GM12878 (cell line): ENCODE data around the gene ZNF280C. TPM values are rescaled to one million over a fixed set of nuclear protein-coding genes. Genes with fewer than 3 reads are reported as not detected.

Experiments
- ATAC-seq: fragments of 200-7000 bp; cut with Tn5 transposase; 3 replicates; pipeline ENCODE4 v1.9.1; 2020; ENCODE audit warnings: mild to moderate bottlenecking, moderate library complexity
- BruUV-seq: library from RNA; stranded (reverse); fragments of 400-500 nt; replicated peaks from 2 replicates; lab custom pipeline; 2021; lab: Mats Ljungman, UMichigan
- CTCF ChIA-PET: fragments of 300-600 bp; sonication (Branson Sonifier 250); formaldehyde crosslinking; extraction: SDS; loops from one replicate; lab custom pipeline; 2021; ENCODE audit warnings: inconsistent platforms; lab: Yijun Ruan, JAX
- POLR2A ChIA-PET: fragments of 350-600 bp; formaldehyde crosslinking; extraction: SDS; loops from one replicate; lab custom pipeline; 2021; ENCODE audit warnings: inconsistent platforms; lab: Charles Lee
- RAD21 ChIA-PET: fragments of 300-600 bp; sonication (Branson Sonifier 250); formaldehyde crosslinking; loops from one replicate; lab custom pipeline; 2023; ENCODE audit warnings: antibody characterized with exemption; ENCODE audit not compliant: unreplicated experiment; lab: Charles Lee
- SMC1A ChIA-PET: fragments of 300-600 bp; sonication (Branson Sonifier 250); formaldehyde crosslinking; loops from one replicate; lab custom pipeline; 2023; ENCODE audit not compliant: unreplicated experiment, uncharacterized antibody; lab: Charles Lee
- DNase-seq: peaks from one replicate; pipeline ENCODE4 v3.0.0-alpha.2; 2011; ENCODE audit warnings: low read depth, low spot score
- FAIRE-seq: peaks from 3 replicates; lab custom pipeline; 2011; peaks lifted over from hg19 to GRCh38; lab: Jason Lieb, UNC
- H2AFZ ChIP-seq: 2 replicates; pipeline ENCODE4 v1.6.0; 2011; ENCODE audit warnings: low read depth, low read length, control low read depth; ENCODE audit not compliant: control insufficient read depth
- H3K27ac ChIP-seq: 2 replicates; pipeline ENCODE4 v1.5.1; 2011; ENCODE audit warnings: control low read depth; ENCODE audit not compliant: control insufficient read depth, insufficient read depth
- H3K27me3 ChIP-seq, 2 experiments: replicated peaks in 1 of 2; 2 replicates each; pipeline versions ENCODE4 v1.6.0 to v1.6.1; 2011; ENCODE audit warnings: low read length in 1 of 2; ENCODE audit not compliant: control insufficient read depth in 2 of 2, insufficient read depth in 2 of 2
- H3K36me3 ChIP-seq, 2 experiments: 2 replicates each; pipeline ENCODE4 v1.5.1; 2011; ENCODE audit warnings: low read length in 1 of 2; ENCODE audit not compliant: control insufficient read depth in 2 of 2, insufficient read depth in 2 of 2
- H3K4me1 ChIP-seq: 2 replicates; pipeline ENCODE4 v1.6.1; 2011; ENCODE audit warnings: mild to moderate bottlenecking, low read length, moderate library complexity, mixed read lengths; ENCODE audit not compliant: control insufficient read depth, insufficient read depth
- H3K4me2 ChIP-seq: 2 replicates; pipeline ENCODE4 v1.6.0; 2011; ENCODE audit warnings: control low read depth; ENCODE audit not compliant: control insufficient read depth, insufficient read depth
- H3K4me3 ChIP-seq: fragments of 200-600 bp; sonication (generic); 2 replicates; pipeline ENCODE4 v1.5.1; 2016
- H3K79me2 ChIP-seq: 2 replicates; pipeline ENCODE4 v1.6.0; 2011; ENCODE audit warnings: low read length; ENCODE audit not compliant: control insufficient read depth, insufficient read depth
- H3K9ac ChIP-seq: 2 replicates; pipeline ENCODE4 v1.8.0; 2011; ENCODE audit warnings: low read length, control low read depth, mixed read lengths; ENCODE audit not compliant: control insufficient read depth, insufficient read depth
- H3K9me3 ChIP-seq: replicated peaks from 3 replicates; pipeline ENCODE4 v1.5.1; 2011; ENCODE audit warnings: mild to moderate bottlenecking, low read length; ENCODE audit not compliant: control insufficient read depth, insufficient read depth
- H4K20me1 ChIP-seq: 2 replicates; pipeline ENCODE4 v1.6.0; 2011; ENCODE audit not compliant: control insufficient read depth, insufficient read depth
- ATF7 ChIP-seq: fragments of 450-650 bp; IDR thresholded peaks from 2 replicates; pipeline ENCODE4 v1.6.1; 2016; ENCODE audit warnings: low read depth, mild to moderate bottlenecking
- BHLHE40 ChIP-seq, 2 experiments: fragments of 450-650 bp in 1 of 2; IDR thresholded peaks; 2 replicates each; pipeline ENCODE4 v1.6.1; 2011 to 2017; ENCODE audit warnings: low read depth in 2 of 2, borderline replicate concordance in 1 of 2, improper control_type of control experiment in 1 of 2, low read length in 1 of 2, mild to moderate bottlenecking in 1 of 2
- CEBPB ChIP-seq, 2 experiments: fragments of 150-350 bp in 1 of 2; IDR thresholded peaks; 2 replicates each; pipeline ENCODE4 v1.6.1; 2012 to 2014; ENCODE audit warnings: low read depth in 2 of 2, low read length in 2 of 2, borderline replicate concordance in 1 of 2, inconsistent platforms in 1 of 2
- HCFC1 ChIP-seq: fragments of 150-350 bp; IDR thresholded peaks from 2 replicates; pipeline ENCODE4 v1.6.1; 2014; ENCODE audit warnings: low read length
- NRF1 ChIP-seq: conservative IDR thresholded peaks from 2 replicates; pipeline ENCODE4 v1.6.1; 2011; ENCODE audit warnings: mild to moderate bottlenecking, low read depth, low read length, improper control_type of control experiment
- SMAD5 ChIP-seq: IDR thresholded peaks from 2 replicates; pipeline ENCODE4 v1.6.1; 2016; ENCODE audit warnings: antibody characterized with exemption, low read depth
- SMARCA5 ChIP-seq: fragments of 450-650 bp; IDR thresholded peaks from 2 replicates; pipeline ENCODE4 v1.6.1; 2017; ENCODE audit warnings: mild to moderate bottlenecking
- WGBS: methylation state at CpG from one replicate; pipeline ENCODE4 v1.1.6; 2016; ENCODE audit warnings: low lambda C conversion rate; ENCODE audit not compliant: insufficient replicate concordance, insufficient coverage; ENCODE audit errors: missing lambda C conversion rate; 5-methylcytosine and 5-hydroxymethylcytosine counted together
- in situ Hi-C: fragments of 300-500 bp; cut with MboI; formaldehyde crosslinking; loops from 9 replicates; pipeline ENCODE4 v1.14.3; 2018; ENCODE audit warnings: mixed read lengths
- intact Hi-C: fragments of 100-400 bp; cut with micrococcal nuclease; formaldehyde crosslinking; loops from one replicate; pipeline ENCODE4 v1.14.2; 2022; ENCODE audit not compliant: unreplicated experiment
- polyA plus RNA-seq, 11 experiments: library from polyadenylated mRNA; depleted of rRNA in 4 of 11; unstranded in 6 of 11; stranded (reverse) in 5 of 11; fragments of >200 nt; fragmentation: Nextera tagmentation in 4 of 11; fragmentation: Illumina TruSeq in 1 of 11; extraction: Ambion mirVana in 4 of 11; extraction: Trizol in 1 of 11; gene quantifications; 1 replicate in 1 of 11; 2 replicates in 10 of 11; pipeline versions ENCODE4 v1.2.1 to v1.2.3, GENCODE V29; 2011 to 2016; ENCODE audit warnings: inconsistent platforms in 2 of 11, missing spikeins in 2 of 11, low read depth in 1 of 11
- total RNA-seq, 4 experiments: library from RNA; depleted of rRNA in 3 of 4; stranded (reverse); fragments of >200 nt in 3 of 4; fragmentation: Illumina TruSeq in 1 of 4; extraction: Trizol in 1 of 4; gene quantifications; 2 replicates each; pipeline versions ENCODE4 v1.2.1 to v1.2.3, GENCODE V29; 2013 to 2021

ZNF280C gene
- total and polyA plus RNA-seq, 10 of the 15 experiments (the other 5 are each of a cell fraction or from before 2014, with no cell fraction given), result 0.82 to 8.8 (median 5.7) TPM

GRCh38 chrX:130165181-130165702 lies 103.5 kb downstream of the ZNF280C start (continued):
- peak; percentile 9 to 78; a peak in 2 of 4 replicates for TF ChIP-seq BHLHE40 (IDR thresholded peaks at IDR 0.05; ENCODE audit: borderline replicate concordance in 1 of 2, low read depth in 2 of 2, low read length in 1 of 2)

- no peak overlapping the region for H3K4me2 ChIP-seq
- no peaks in the 10 kb centered on the region for H4K20me1 ChIP-seq
- TF ChIP-seq SMARCA5 (no peak), CEBPB (IDR thresholded peaks at IDR 0.05; ENCODE audit: borderline replicate concordance in 1 of 2, low read depth in 2 of 2, low read length in 2 of 2) (no peak), ATF7 (peak; percentile 35; the same call in 1 of the 2 replicates), HCFC1 (no peak), NRF1 (no peak), SMAD5 (no peak)
- no peaks in the 10 kb centered on the region for H3K4me1 ChIP-seq
- 67% methylated on average over 2 of the region's 2 CpGs for WGBS
- H3K27me3 ChIP-seq, result no peaks in the 10 kb centered on the region
- RAD21 ChIA-PET, result no interaction called here
- H3K79me2 ChIP-seq, result peaks cover 35% of the 10 kb centered on the region
- no peaks in the 10 kb centered on the region for H3K9me3 ChIP-seq
- no TSS peak for BruUV-seq
- DNase-seq, result no peak
- POLR2A ChIA-PET, result no interaction called here
- H3K4me3 ChIP-seq, result no peak overlapping the region
- no peak for FAIRE-seq
- no peak overlapping the region for H2AFZ ChIP-seq
- no peaks in the 10 kb centered on the region for H3K36me3 ChIP-seq
- ATAC-seq, result no peak
- no peak overlapping the region for H3K9ac ChIP-seq
- in situ Hi-C loops (no loop called here), intact Hi-C loops (no loop called here)
- CTCF ChIA-PET, result interaction anchor here (1.6 to 1.7 kb wide), 2 partner anchors 42 to 84 kb away, joined by 6 to 11 read pairs; no protein-coding TSS in a partner anchor
- H3K27ac ChIP-seq, result no peak overlapping the region
- SMC1A ChIA-PET, result interaction anchor here (1.1 to 1.5 kb wide), 3 partner anchors 10 to 32 kb away, joined by 3 to 5 read pairs (median 4); no protein-coding TSS in a partner anchor
Observed at GRCh38 chrX:130163398-130163797, 105.3 kb downstream of the ZNF280C start.
